ENCODE data around the gene SORCS2. TPM values are rescaled to one million over a fixed set of nuclear protein-coding genes. Genes with fewer than 3 reads are reported as not detected.

The SORCS2 gene
- polyA plus RNA-seq, 1 donor from 2014 or later = 1.0 TPM

DNA sequence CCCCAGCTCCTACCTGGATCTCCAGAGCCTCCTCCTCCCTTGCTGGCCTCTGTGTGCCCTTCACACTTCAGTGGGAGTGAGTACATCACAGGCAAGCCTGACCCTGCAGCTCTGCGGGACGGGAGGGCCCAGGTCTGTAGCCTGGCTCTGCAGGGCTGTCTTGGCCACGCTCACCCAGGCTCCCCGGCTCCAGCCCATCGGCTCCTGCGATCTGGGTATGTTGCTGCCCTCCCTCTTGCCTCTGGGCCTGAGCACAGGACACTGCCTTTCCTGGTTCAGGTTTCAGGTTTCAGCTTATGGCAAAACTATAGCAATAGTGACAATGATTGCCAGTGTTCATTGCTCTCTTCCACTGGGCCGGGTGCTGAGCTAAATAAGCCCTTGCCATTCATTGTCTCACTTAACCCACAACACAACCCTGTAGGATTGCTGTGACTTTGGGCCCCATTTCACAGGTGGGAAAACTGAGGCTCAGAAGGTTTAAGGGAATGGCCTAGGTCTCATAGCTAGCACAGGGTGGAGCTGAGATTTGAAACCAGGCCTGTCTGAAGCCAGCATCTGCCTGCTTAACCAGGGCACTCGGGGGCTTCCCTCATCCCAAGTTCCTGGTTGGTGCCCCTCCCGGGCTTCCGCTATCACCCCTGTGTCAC, 44.6 kb upstream of the SORCS2 start:
- Histone ChIP-seq H3K27me3 (ENCODE audit: insufficient read depth, low read depth, low read length) (no peaks in the 10 kb centered on the region), H2AFZ (ENCODE audit: low read depth, low read length) (no peak overlapping the region), H3K79me2 (replicated peaks; ENCODE audit: insufficient read depth, low read length) (no peaks in the 10 kb centered on the region), H3K9ac (ENCODE audit: low read length) (no peak overlapping the region), H3K36me3 (ENCODE audit: insufficient read depth, low read length) (no peaks in the 10 kb centered on the region), H3K9me3 (ENCODE audit: low read length) (no peaks in the 10 kb centered on the region), H3K9me2 (ENCODE audit: insufficient read depth, low read length) (no peaks in the 10 kb centered on the region), H3K27ac (ENCODE audit: low read length) (no peak overlapping the region), H4K20me1 (ENCODE audit: insufficient read depth) (no peaks in the 10 kb centered on the region), H3K4me2 (ENCODE audit: low read length) (no peak overlapping the region), H3K4me3 (ENCODE audit: low read length) (no peak overlapping the region), H3F3A (ENCODE audit: insufficient read depth, low read length, poor library complexity, severe bottlenecking) (no peaks in the 10 kb centered on the region)
- no peak for TF ChIP-seq TAF1 (IDR thresholded peaks at IDR 0.05; ENCODE audit: low read depth)
- TF ChIP-seq SMC3 (conservative IDR thresholded peaks at IDR 0.05; ENCODE audit: poor library complexity) = no peak
- TF ChIP-seq, protein P1, sequence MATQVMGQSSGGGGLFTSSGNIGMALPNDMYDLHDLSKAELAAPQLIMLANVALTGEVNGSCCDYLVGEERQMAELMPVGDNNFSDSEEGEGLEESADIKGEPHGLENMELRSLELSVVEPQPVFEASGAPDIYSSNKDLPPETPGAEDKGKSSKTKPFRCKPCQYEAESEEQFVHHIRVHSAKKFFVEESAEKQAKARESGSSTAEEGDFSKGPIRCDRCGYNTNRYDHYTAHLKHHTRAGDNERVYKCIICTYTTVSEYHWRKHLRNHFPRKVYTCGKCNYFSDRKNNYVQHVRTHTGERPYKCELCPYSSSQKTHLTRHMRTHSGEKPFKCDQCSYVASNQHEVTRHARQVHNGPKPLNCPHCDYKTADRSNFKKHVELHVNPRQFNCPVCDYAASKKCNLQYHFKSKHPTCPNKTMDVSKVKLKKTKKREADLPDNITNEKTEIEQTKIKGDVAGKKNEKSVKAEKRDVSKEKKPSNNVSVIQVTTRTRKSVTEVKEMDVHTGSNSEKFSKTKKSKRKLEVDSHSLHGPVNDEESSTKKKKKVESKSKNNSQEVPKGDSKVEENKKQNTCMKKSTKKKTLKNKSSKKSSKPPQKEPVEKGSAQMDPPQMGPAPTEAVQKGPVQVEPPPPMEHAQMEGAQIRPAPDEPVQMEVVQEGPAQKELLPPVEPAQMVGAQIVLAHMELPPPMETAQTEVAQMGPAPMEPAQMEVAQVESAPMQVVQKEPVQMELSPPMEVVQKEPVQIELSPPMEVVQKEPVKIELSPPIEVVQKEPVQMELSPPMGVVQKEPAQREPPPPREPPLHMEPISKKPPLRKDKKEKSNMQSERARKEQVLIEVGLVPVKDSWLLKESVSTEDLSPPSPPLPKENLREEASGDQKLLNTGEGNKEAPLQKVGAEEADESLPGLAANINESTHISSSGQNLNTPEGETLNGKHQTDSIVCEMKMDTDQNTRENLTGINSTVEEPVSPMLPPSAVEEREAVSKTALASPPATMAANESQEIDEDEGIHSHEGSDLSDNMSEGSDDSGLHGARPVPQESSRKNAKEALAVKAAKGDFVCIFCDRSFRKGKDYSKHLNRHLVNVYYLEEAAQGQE (IDR thresholded peaks at IDR 0.05; ENCODE audit: borderline replicate concordance) = no peak
- no peak for TF ChIP-seq RAD21 (conservative IDR thresholded peaks at IDR 0.05)
- no peak for TF ChIP-seq MXI1 (conservative IDR thresholded peaks at IDR 0.05; ENCODE audit: poor library complexity, severe bottlenecking)
- TF ChIP-seq POLR2AphosphoS5 (IDR thresholded peaks at IDR 0.05) = no peak
- no peak for TF ChIP-seq EP300 (conservative IDR thresholded peaks at IDR 0.05; ENCODE audit: poor library complexity, severe bottlenecking)
- TF ChIP-seq, protein P2, sequence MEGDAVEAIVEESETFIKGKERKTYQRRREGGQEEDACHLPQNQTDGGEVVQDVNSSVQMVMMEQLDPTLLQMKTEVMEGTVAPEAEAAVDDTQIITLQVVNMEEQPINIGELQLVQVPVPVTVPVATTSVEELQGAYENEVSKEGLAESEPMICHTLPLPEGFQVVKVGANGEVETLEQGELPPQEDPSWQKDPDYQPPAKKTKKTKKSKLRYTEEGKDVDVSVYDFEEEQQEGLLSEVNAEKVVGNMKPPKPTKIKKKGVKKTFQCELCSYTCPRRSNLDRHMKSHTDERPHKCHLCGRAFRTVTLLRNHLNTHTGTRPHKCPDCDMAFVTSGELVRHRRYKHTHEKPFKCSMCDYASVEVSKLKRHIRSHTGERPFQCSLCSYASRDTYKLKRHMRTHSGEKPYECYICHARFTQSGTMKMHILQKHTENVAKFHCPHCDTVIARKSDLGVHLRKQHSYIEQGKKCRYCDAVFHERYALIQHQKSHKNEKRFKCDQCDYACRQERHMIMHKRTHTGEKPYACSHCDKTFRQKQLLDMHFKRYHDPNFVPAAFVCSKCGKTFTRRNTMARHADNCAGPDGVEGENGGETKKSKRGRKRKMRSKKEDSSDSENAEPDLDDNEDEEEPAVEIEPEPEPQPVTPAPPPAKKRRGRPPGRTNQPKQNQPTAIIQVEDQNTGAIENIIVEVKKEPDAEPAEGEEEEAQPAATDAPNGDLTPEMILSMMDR (IDR thresholded peaks at IDR 0.05; ENCODE audit: poor library complexity, severe bottlenecking) = no peak
- TF ChIP-seq EZH2 (IDR thresholded peaks at IDR 0.05; ENCODE audit: borderline replicate concordance, insufficient read depth, low read length, poor library complexity, severe bottlenecking) = no peak

DNA sequence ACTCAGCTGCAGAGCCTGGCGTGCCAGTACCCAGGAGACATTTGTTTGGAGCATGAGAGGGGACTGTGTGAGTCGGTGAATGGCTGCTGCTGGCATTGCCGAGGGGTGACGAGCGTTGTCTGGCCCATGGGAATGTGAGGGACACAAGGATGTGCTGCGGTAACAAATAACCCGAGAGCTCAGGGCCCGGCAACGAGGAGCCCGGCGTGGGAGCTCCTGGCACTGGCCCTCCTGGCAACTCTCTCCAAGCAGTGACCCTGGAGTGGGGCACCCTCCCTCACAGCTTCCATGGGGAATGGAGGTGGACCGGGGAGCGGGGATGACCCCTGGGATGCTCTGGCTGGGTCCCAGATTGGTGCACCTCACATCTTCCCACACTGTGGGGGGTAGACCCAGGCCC, 44.0 kb upstream of the SORCS2 start:
- no peak overlapping the region for H3K9ac ChIP-seq (ENCODE audit: low read length)
- no peaks in the 10 kb centered on the region for H3K27me3 ChIP-seq (ENCODE audit: insufficient read depth, low read depth, low read length)
- H3F3A ChIP-seq (ENCODE audit: insufficient read depth, low read length, poor library complexity, severe bottlenecking) = no peaks in the 10 kb centered on the region
- no peak overlapping the region for H3K27ac ChIP-seq (ENCODE audit: low read length)
- no peaks in the 10 kb centered on the region for H3K9me3 ChIP-seq (ENCODE audit: low read length)
- no peak overlapping the region for H3K4me3 ChIP-seq (ENCODE audit: low read length)
- H3K36me3 ChIP-seq (ENCODE audit: insufficient read depth, low read length) = no peaks in the 10 kb centered on the region
- H3K4me2 ChIP-seq (ENCODE audit: low read length) = no peak overlapping the region
- H3K79me2 ChIP-seq (replicated peaks; ENCODE audit: insufficient read depth, low read length) = no peaks in the 10 kb centered on the region
- H3K9me2 ChIP-seq (ENCODE audit: insufficient read depth, low read length) = no peaks in the 10 kb centered on the region
- no peak overlapping the region for H2AFZ ChIP-seq (ENCODE audit: low read depth, low read length)
- TF ChIP-seq POLR2AphosphoS5 (IDR thresholded peaks at IDR 0.05) (no peak), SMC3 (conservative IDR thresholded peaks at IDR 0.05; ENCODE audit: poor library complexity) (no peak), EP300 (conservative IDR thresholded peaks at IDR 0.05; ENCODE audit: poor library complexity, severe bottlenecking) (no peak), EZH2 (IDR thresholded peaks at IDR 0.05; ENCODE audit: borderline replicate concordance, insufficient read depth, low read length, poor library complexity, severe bottlenecking) (no peak), RAD21 (conservative IDR thresholded peaks at IDR 0.05) (no peak), TAF1 (IDR thresholded peaks at IDR 0.05; ENCODE audit: low read depth) (no peak)
- TF ChIP-seq, protein P2 (IDR thresholded peaks at IDR 0.05; ENCODE audit: poor library complexity, severe bottlenecking) = no peak
- TF ChIP-seq, protein P1 (IDR thresholded peaks at IDR 0.05; ENCODE audit: borderline replicate concordance) = no peak
- no peaks in the 10 kb centered on the region for H4K20me1 ChIP-seq (ENCODE audit: insufficient read depth)

Data from neural cell (in vitro differentiated cells).